SK-N-SH treated with all-trans-retinoic acid at 6 μM for 48 hours (cell line): ENCODE measurements around the gene SMAD6.

Experiments
- ATAC-seq: fragments of 200-7000 bp; cut with Tn5 transposase; 3 replicates; pipeline ENCODE4 v1.9.1; 2020; ENCODE audit warnings: mild to moderate bottlenecking, moderate library complexity
- ARNTL ChIP-seq: fragments of 450-650 bp; formaldehyde crosslinking; IDR thresholded peaks from 2 replicates; pipeline ENCODE4 v1.5.0; 2020; ENCODE audit warnings: low read depth, mild to moderate bottlenecking, moderate library complexity, borderline replicate concordance
- BACH2 ChIP-seq: fragments of 250-450 bp; sonication (Bioruptor Pico); IDR thresholded peaks from 2 replicates; pipeline ENCODE4 v1.9.0; 2021; ENCODE audit warnings: mild to moderate bottlenecking, borderline replicate concordance
- CSDC2 ChIP-seq: fragments of 250-450 bp; sonication (Bioruptor Pico); IDR thresholded peaks from 2 replicates; pipeline ENCODE4 v1.5.0; 2020; ENCODE audit warnings: mild to moderate bottlenecking, moderate library complexity
- GLIS3 ChIP-seq: fragments of 250-450 bp; sonication (Bioruptor Pico); IDR thresholded peaks from 2 replicates; pipeline ENCODE4 v1.5.0; 2020; ENCODE audit warnings: mild to moderate bottlenecking, moderate library complexity
- ISL1 ChIP-seq: fragments of 250-450 bp; sonication (Bioruptor Pico); IDR thresholded peaks from 2 replicates; pipeline ENCODE4 v2.1.2; 2022; ENCODE audit warnings: mild to moderate bottlenecking, moderate library complexity
- OSR1 ChIP-seq: fragments of 250-450 bp; sonication (Bioruptor Pico); IDR thresholded peaks from 2 replicates; pipeline ENCODE4 v1.8.0; 2022; ENCODE audit warnings: moderate library complexity, mild to moderate bottlenecking, inconsistent platforms
- PPARA ChIP-seq: fragments of 250-450 bp; sonication (Bioruptor Pico); IDR thresholded peaks from 2 replicates; pipeline ENCODE4 v1.5.0; 2020; ENCODE audit warnings: mild to moderate bottlenecking, borderline replicate concordance
- RARB ChIP-seq: fragments of 250-450 bp; sonication (Bioruptor Pico); IDR thresholded peaks from 2 replicates; pipeline ENCODE4 v1.8.0; 2021; ENCODE audit warnings: mild to moderate bottlenecking, moderate library complexity
- SNAI2 ChIP-seq: fragments of 250-450 bp; sonication (Bioruptor Pico); IDR thresholded peaks from 2 replicates; pipeline ENCODE4 v1.5.0; 2020; ENCODE audit warnings: mild to moderate bottlenecking, moderate library complexity
- TCF4 ChIP-seq: fragments of 250-450 bp; sonication (Bioruptor Pico); IDR thresholded peaks from 2 replicates; pipeline ENCODE4 v1.8.0; 2021; ENCODE audit warnings: mild to moderate bottlenecking, moderate library complexity, borderline replicate concordance
- ZC3H10 ChIP-seq: fragments of 250-450 bp; sonication (Bioruptor Pico); IDR thresholded peaks from 2 replicates; pipeline ENCODE4 v1.5.1; 2021; ENCODE audit warnings: mild to moderate bottlenecking, moderate library complexity
- ZFP3 ChIP-seq: fragments of 250-450 bp; sonication (Bioruptor Pico); IDR thresholded peaks from 2 replicates; pipeline ENCODE4 v1.5.0; 2020; ENCODE audit warnings: mild to moderate bottlenecking, moderate library complexity
- ZFP30 ChIP-seq: fragments of 450-650 bp; formaldehyde crosslinking; IDR thresholded peaks from 2 replicates; pipeline ENCODE4 v1.5.0; 2022; ENCODE audit warnings: mild to moderate bottlenecking, moderate library complexity
- ZNF70 ChIP-seq: fragments of 450-650 bp; formaldehyde crosslinking; IDR thresholded peaks from 2 replicates; pipeline ENCODE4 v1.5.0; 2020; ENCODE audit warnings: mild to moderate bottlenecking, moderate library complexity
- ZNF8 ChIP-seq: fragments of 450-650 bp; formaldehyde crosslinking; IDR thresholded peaks from 2 replicates; pipeline ENCODE4 v1.5.0; 2020; ENCODE audit warnings: mild to moderate bottlenecking, moderate library complexity
- TF ChIP-seq, protein P1 (sequence below): fragments of 250-450 bp; sonication (Bioruptor Pico); IDR thresholded peaks from 2 replicates; pipeline ENCODE4 v1.5.1; 2021; ENCODE audit warnings: mild to moderate bottlenecking, moderate library complexity
- TF ChIP-seq, protein P2 (sequence below): fragments of 250-450 bp; sonication (Bioruptor Pico); IDR thresholded peaks from 2 replicates; pipeline ENCODE4 v1.8.0; 2021; ENCODE audit warnings: low read depth, mild to moderate bottlenecking, moderate library complexity, borderline replicate concordance
- TF ChIP-seq, protein P3 (sequence below): fragments of 250-450 bp; sonication (Bioruptor Pico); IDR thresholded peaks from 2 replicates; pipeline ENCODE4 v1.5.0; 2020; ENCODE audit warnings: mild to moderate bottlenecking, moderate library complexity

The SMAD6 gene

DNA sequence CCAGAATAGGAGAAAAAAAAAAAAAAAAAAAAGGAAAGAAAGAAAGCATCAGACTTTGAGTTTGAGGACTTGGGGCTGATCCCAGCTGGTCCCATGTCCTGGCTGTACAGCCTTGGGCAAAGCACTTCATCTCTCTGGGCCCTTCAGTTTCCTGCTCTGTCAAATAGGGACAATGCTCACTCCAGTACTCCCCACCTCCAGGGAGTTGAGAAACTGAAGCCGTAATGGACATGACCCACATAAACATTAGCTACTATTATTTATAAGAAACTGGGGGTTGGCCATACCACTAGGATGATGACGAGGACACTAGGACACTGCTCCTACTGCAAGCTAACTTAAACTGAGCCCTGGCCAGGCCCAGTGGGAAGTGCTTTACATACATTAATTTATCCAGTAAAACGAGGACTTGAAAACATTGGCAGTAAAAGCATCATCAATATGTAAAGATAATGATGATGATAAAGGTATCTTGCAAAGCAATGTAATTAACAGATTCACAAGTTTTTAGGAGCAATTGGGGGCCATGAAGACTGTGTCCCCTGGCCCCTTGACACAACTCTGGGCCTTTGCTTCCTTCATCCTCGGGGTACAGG lies 22.9 kb upstream of the SMAD6 start:
- TF ChIP-seq BACH2 (CRISPR knock-in tag) (no peak), SNAI2 (CRISPR knock-in tag) (no peak), PPARA (CRISPR knock-in tag) (no peak), ZNF70 (no peak), ARNTL (CRISPR knock-in tag) (no peak)
- TF ChIP-seq, protein P1, sequence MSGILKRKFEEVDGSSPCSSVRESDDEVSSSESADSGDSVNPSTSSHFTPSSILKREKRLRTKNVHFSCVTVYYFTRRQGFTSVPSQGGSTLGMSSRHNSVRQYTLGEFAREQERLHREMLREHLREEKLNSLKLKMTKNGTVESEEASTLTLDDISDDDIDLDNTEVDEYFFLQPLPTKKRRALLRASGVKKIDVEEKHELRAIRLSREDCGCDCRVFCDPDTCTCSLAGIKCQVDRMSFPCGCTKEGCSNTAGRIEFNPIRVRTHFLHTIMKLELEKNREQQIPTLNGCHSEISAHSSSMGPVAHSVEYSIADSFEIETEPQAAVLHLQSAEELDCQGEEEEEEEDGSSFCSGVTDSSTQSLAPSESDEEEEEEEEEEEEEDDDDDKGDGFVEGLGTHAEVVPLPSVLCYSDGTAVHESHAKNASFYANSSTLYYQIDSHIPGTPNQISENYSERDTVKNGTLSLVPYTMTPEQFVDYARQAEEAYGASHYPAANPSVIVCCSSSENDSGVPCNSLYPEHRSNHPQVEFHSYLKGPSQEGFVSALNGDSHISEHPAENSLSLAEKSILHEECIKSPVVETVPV (CRISPR knock-in tag), result no peak
- TF ChIP-seq, protein P2, sequence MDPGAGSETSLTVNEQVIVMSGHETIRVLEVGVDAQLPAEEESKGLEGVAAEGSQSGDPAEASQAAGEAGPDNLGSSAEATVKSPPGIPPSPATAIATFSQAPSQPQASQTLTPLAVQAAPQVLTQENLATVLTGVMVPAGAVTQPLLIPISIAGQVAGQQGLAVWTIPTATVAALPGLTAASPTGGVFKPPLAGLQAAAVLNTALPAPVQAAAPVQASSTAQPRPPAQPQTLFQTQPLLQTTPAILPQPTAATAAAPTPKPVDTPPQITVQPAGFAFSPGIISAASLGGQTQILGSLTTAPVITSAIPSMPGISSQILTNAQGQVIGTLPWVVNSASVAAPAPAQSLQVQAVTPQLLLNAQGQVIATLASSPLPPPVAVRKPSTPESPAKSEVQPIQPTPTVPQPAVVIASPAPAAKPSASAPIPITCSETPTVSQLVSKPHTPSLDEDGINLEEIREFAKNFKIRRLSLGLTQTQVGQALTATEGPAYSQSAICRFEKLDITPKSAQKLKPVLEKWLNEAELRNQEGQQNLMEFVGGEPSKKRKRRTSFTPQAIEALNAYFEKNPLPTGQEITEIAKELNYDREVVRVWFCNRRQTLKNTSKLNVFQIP, result no peak
- ATAC-seq, result no peak

DNA sequence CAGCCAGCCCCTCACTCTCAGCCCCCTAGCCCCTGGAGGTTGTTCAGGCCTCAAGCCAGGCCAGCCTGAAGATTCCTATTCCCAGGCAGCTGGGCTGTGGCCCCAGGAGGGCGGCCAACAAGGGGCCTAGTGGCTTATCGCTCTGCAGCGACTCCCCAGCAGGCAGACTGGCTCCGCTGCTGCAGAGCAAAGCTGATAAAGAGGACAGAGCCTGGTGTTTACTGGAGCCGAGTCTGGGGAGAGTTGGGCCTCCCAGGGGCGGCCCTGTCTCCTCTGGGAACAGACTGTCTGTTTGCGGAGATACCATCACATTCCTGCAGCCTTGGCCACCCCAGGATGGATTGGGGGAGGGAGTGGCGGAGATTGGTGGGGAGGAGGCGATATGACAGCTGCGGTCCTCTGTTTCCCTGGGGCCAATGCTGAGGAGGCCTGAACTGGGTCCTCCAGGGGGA lies 22.4 kb upstream of the SMAD6 start:
- TF ChIP-seq RARB (CRISPR knock-in tag) (no peak), GLIS3 (CRISPR knock-in tag) (0 out of 2 replicates have a peak, but pooled peaks have one; percentile 25), OSR1 (CRISPR knock-in tag) (no peak), ZFP30 (CRISPR knock-in tag) (no peak), CSDC2 (CRISPR knock-in tag) (peak; percentile 42; the same call in 1 of the 2 replicates), TCF4 (CRISPR knock-in tag) (peak; percentile 63), ZFP3 (CRISPR knock-in tag) (peak; percentile 57; the same call in 1 of the 2 replicates)
- TF ChIP-seq, protein P3, sequence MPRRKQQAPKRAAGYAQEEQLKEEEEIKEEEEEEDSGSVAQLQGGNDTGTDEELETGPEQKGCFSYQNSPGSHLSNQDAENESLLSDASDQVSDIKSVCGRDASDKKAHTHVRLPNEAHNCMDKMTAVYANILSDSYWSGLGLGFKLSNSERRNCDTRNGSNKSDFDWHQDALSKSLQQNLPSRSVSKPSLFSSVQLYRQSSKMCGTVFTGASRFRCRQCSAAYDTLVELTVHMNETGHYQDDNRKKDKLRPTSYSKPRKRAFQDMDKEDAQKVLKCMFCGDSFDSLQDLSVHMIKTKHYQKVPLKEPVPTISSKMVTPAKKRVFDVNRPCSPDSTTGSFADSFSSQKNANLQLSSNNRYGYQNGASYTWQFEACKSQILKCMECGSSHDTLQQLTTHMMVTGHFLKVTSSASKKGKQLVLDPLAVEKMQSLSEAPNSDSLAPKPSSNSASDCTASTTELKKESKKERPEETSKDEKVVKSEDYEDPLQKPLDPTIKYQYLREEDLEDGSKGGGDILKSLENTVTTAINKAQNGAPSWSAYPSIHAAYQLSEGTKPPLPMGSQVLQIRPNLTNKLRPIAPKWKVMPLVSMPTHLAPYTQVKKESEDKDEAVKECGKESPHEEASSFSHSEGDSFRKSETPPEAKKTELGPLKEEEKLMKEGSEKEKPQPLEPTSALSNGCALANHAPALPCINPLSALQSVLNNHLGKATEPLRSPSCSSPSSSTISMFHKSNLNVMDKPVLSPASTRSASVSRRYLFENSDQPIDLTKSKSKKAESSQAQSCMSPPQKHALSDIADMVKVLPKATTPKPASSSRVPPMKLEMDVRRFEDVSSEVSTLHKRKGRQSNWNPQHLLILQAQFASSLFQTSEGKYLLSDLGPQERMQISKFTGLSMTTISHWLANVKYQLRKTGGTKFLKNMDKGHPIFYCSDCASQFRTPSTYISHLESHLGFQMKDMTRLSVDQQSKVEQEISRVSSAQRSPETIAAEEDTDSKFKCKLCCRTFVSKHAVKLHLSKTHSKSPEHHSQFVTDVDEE, result peak; percentile 77
- TF ChIP-seq, protein P2, result no peak
- ATAC-seq, result peak; percentile 80

DNA sequence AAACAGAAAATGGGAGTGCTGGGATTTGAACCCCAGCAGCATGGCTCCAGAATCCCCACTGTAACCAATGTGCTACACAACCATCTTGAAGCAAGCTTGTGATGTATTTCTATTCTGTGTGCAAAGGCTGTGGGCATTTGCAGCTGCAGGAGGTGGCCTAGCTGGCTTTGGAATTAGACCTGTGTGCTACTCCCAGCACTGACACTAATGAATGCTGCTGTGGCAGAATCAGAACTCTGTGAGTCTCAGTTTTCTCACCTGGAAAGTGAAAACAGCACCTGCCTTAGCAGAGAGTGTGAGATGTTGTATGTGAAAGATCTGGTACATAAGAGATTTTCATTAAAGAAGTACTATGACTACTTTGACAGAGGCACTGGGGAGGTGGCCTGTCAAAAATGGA lies 21.5 kb upstream of the SMAD6 start:
- ATAC-seq, result no peak
- TF ChIP-seq ZNF8 (CRISPR knock-in tag), result no peak
- TF ChIP-seq CSDC2 (CRISPR knock-in tag), result no peak
- TF ChIP-seq ARNTL (CRISPR knock-in tag), result no peak
- TF ChIP-seq BACH2 (CRISPR knock-in tag), result no peak
- no peak for TF ChIP-seq ZC3H10 (CRISPR knock-in tag)
- TF ChIP-seq ISL1 (CRISPR knock-in tag), result no peak
- TF ChIP-seq, protein P3, result no peak
- TF ChIP-seq, all 23 proteins: peak for 0
